ENCODE data around the gene ECT2. TPM values are rescaled to one million over a fixed set of nuclear protein-coding genes. Genes with fewer than 3 reads are reported as not detected.
A peak's percentile ranks its signal among the peaks of the same experiment; 100 is the strongest.

ECT2 gene
- total RNA-seq, 1 experiment from 2014 or later: 120 TPM

- DNase-seq (ENCODE audit: low read depth): no peak
Measured at GRCh38 chr3:172735014-172735413, 15.5 kb upstream of the ECT2 start.

- no peak for DNase-seq (ENCODE audit: low read depth)
Measured at GRCh38 chr3:172739462-172739861, 11.1 kb upstream of the ECT2 start.

GRCh38 chr3:172746475-172746874 lies 4.1 kb upstream of the ECT2 start:
- peak; percentile 39 for DNase-seq (ENCODE audit: low read depth)

GRCh38 chr3:172749230-172749965 lies 1.1 kb upstream of the ECT2 start:
- DNase-seq (ENCODE audit: low read depth): peak; percentile 94

GRCh38 chr3:172750069-172750367 lies 508 bp upstream of the ECT2 start:
- no peak for DNase-seq (ENCODE audit: low read depth)

- peak; percentile 51 for DNase-seq (ENCODE audit: low read depth)
Measured at GRCh38 chr3:172751175-172751704, 714 bp downstream of the ECT2 start.

- no peak for DNase-seq (ENCODE audit: low read depth)
Measured at GRCh38 chr3:172752651-172753050, 2.1 kb downstream of the ECT2 start.

- DNase-seq (ENCODE audit: low read depth): no peak
Measured at GRCh38 chr3:172753125-172753524, 2.6 kb downstream of the ECT2 start.

GRCh38 chr3:172760416-172760815 lies 9.9 kb downstream of the ECT2 start:
- DNase-seq (ENCODE audit: low read depth): peak; percentile 18

GRCh38 chr3:172766241-172766640 lies 15.7 kb downstream of the ECT2 start:
- DNase-seq (ENCODE audit: low read depth): no peak

GRCh38 chr3:172766718-172767405 lies 16.3 kb downstream of the ECT2 start:
- no peak for DNase-seq (ENCODE audit: low read depth)

- no peak for DNase-seq (ENCODE audit: low read depth)
Measured at GRCh38 chr3:172770382-172770781, 19.9 kb downstream of the ECT2 start.

- DNase-seq (ENCODE audit: low read depth): no peak
Measured at GRCh38 chr3:172771672-172772071, 21.1 kb downstream of the ECT2 start.

GRCh38 chr3:172776049-172776717 lies 25.7 kb downstream of the ECT2 start:
- DNase-seq (ENCODE audit: low read depth): no peak

- no peak for DNase-seq (ENCODE audit: low read depth)
Measured at GRCh38 chr3:172777901-172778300, 27.4 kb downstream of the ECT2 start.

- DNase-seq (ENCODE audit: low read depth): no peak
Measured at GRCh38 chr3:172782235-172782634, 31.7 kb downstream of the ECT2 start.

- no peak for DNase-seq (ENCODE audit: low read depth)
Measured at GRCh38 chr3:172786036-172786435, 35.5 kb downstream of the ECT2 start.

- DNase-seq (ENCODE audit: low read depth): no peak
Measured at GRCh38 chr3:172787019-172787418, 36.5 kb downstream of the ECT2 start.

- peak; percentile 41 for DNase-seq (ENCODE audit: low read depth)
Measured at GRCh38 chr3:172787746-172788145, 37.2 kb downstream of the ECT2 start.

GRCh38 chr3:172799246-172799645 lies 48.7 kb downstream of the ECT2 start:
- no peak for DNase-seq (ENCODE audit: low read depth)

- no peak for DNase-seq (ENCODE audit: low read depth)
Measured at GRCh38 chr3:172800156-172800555, 49.6 kb downstream of the ECT2 start.

GRCh38 chr3:172803489-172803888 lies 53.0 kb downstream of the ECT2 start:
- no peak for DNase-seq (ENCODE audit: low read depth)

GRCh38 chr3:172804323-172804722 lies 53.8 kb downstream of the ECT2 start:
- no peak for DNase-seq (ENCODE audit: low read depth)
